Stimulated activated naive CD8-positive, alpha-beta T cell treated with anti-CD3 and anti-CD28 coated beads, Interleukin-15, amount 100 ng/mL, for 72 hours (primary cell): ENCODE measurements around the gene COQ10B.
"Not testable (repeated sequence)": the region's sequence is repeated elsewhere in the genome, so short reads cannot be mapped to it uniquely, and the experiment has no call there.

Experiments used
- ATAC-seq: fragments of 150-1000 bp; cut with Tn5 transposase; 2 replicates; pipeline ENCODE4 v1.10.0; 2021; ENCODE audit warnings: mild to moderate bottlenecking, moderate library complexity
- DNase-seq, 2 donors: peaks; one replicate each; pipeline ENCODE4 v3.0.0; 2021 to 2022
- H3K27ac Mint-ChIP-seq, 2 donors: one replicate each; pipeline ENCODE4 v1.8.0; 2022; ENCODE audit warnings: mild to moderate bottlenecking in 2 of 2, mixed read lengths in 2 of 2, moderate library complexity in 2 of 2
- H3K27me3 Mint-ChIP-seq: one replicate; pipeline ENCODE4 v1.8.0; 2022; ENCODE audit warnings: mixed read lengths
- H3K4me1 Mint-ChIP-seq: one replicate; pipeline ENCODE4 v1.8.0; 2022; ENCODE audit warnings: mild to moderate bottlenecking, mixed read lengths
- H3K4me3 Mint-ChIP-seq, 2 donors: one replicate each; pipeline ENCODE4 v1.8.0; 2022; ENCODE audit warnings: mild to moderate bottlenecking in 2 of 2, mixed read lengths in 2 of 2, moderate library complexity in 1 of 2
- H3K9me3 Mint-ChIP-seq, 2 donors: one replicate each; pipeline ENCODE4 v1.8.0; 2022; ENCODE audit warnings: mixed read lengths in 2 of 2

The COQ10B gene

DNA sequence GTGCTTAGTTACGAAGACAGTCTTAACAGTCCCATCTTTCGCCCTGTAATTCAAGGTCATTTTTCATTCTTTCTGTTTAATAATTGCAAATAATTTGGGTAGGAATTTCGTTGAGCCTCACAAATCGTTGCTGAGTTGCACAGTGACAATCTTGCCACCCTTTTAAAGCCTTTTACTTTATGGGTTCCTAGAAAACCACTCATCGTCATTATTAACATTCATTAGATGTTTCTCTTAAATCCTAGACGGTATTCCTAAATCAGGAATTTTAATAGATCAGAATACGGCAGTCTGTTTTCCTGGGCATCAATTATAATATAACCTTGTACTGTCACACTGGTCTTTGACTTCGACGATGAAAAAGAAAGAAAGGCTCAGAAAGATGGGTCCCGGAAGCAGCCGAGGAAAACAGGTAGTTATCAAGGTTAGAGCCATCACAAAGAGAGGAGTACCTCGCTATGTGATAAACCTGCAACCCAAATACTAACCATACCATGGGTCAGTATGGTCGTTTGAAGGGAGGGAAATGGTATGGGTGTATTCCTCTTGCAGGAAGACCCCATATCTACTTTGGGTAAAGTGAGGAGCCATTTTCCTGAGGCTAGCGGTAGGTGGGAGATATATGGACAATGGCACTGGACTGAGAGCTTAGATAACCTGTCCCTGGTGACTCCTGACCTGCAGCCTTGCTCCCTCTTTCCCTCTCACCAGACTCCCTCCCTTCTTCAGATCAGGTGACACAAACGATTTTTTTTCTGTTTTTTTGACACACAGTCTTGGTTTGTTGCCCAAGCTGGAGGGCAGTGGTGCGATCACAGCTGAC, 17.5 kb upstream of the COQ10B start:
- ATAC-seq: no peak
- peak overlapping the region; percentile 99 to 100 for H3K27ac Mint-ChIP-seq
- H3K4me1 Mint-ChIP-seq: peaks cover 32% of the 10 kb centered on the region
- H3K4me3 Mint-ChIP-seq: peak overlapping the region; percentile 85 to 91
- no peak for DNase-seq
- H3K27me3 Mint-ChIP-seq: no peaks in the 10 kb centered on the region
- H3K9me3 Mint-ChIP-seq: no peaks in the 10 kb centered on the region

DNA sequence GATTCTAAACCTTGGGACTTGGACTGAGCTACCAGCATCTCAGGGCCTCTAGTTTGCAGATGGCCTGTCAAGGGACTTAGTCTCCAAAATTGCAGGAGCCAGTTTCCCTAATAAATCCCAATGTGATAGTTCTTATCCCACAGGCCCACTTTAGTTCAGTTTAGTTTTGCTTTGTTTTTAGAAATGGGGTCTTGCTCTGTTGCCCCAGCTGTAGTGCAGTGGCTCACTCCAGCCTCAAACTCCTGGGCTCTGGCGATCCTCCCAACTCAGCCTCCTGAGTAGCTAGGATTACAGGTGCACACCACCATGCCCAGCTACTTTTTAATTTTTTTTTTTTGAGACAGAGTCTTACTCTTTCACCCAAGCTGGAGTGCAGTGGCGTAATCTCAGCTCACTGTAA, 16.0 kb upstream of the COQ10B start:
- H3K4me3 Mint-ChIP-seq: no peak overlapping the region
- H3K9me3 Mint-ChIP-seq: no peaks in the 10 kb centered on the region
- H3K27ac Mint-ChIP-seq: no peak overlapping the region
- H3K27me3 Mint-ChIP-seq: no peaks in the 10 kb centered on the region
- DNase-seq (no peak), ATAC-seq (no peak)
- H3K4me1 Mint-ChIP-seq: peaks cover 16% of the 10 kb centered on the region

DNA sequence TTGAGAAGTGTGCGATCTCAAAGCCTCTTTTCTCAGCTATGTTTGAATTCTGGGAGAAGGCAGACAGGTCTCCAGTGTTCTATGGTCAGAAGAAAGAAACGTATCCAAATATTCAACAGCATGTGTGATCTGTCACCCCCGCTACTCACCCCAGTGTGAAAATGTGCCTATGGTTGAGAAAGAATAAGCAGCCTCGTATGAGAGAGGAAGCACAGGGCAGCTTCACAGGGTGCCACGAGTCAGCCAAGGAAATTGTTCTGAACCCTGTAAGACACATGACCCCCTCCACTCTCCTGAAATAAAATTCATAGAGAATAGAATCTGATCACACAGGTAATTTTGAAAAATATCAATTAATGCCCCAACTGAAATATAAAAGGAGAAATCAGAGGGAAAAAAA, 10.5 kb upstream of the COQ10B start:
- no peaks in the 10 kb centered on the region for H3K4me1 Mint-ChIP-seq
- no peak overlapping the region for H3K27ac Mint-ChIP-seq
- H3K4me3 Mint-ChIP-seq: no peak overlapping the region
- DNase-seq: no peak
- no peaks in the 10 kb centered on the region for H3K27me3 Mint-ChIP-seq
- no peaks in the 10 kb centered on the region for H3K9me3 Mint-ChIP-seq
- no peak for ATAC-seq

DNA sequence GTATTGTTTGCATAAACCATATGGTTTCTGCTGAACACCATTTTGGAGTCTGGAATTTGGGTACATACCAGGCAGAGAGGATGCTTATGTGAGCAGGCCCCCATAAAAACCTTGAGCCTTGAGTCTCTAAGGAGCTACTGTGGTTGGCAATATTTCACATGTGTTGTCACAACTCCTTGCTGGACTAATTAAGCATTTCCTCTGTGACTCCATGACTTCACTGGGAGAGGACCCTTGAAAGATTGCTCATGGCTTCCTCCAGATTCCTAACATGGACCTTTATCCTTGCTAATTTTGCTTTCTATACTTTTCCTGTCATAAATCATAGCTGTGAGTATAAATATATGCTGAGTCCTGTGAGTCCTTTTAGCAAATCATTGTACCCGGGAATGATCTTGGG, 7.6 kb upstream of the COQ10B start:
- DNase-seq: no peak
- Mint-ChIP-seq H3K27ac (no peak overlapping the region), H3K4me1 (no peaks in the 10 kb centered on the region), H3K27me3 (no peaks in the 10 kb centered on the region), H3K4me3 (no peak overlapping the region), H3K9me3 (no peaks in the 10 kb centered on the region)
- no peak for ATAC-seq

DNA sequence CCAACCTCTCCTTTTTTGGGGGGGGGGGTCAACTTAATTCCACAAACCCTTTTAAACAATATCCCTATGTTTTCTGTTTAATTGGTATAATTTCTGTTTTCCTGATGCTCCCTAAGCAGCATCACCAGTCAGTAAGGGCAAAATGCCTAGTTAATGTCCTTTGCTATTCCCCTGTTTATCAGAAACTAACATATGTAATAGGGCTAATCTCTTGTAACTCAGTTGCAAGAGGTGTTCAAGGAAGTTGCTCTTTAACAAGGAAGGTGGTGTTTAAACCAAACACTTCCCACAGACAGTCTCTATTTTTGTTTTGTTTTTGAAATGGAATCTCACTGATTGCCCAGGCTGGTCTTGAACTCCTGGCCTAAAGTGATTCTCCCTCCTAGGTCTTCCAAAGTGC, 6.5 kb upstream of the COQ10B start:
- no peaks in the 10 kb centered on the region for H3K27me3 Mint-ChIP-seq
- H3K9me3 Mint-ChIP-seq: no peaks in the 10 kb centered on the region
- no peak overlapping the region for H3K4me3 Mint-ChIP-seq
- peaks cover 8% of the 10 kb centered on the region for H3K4me1 Mint-ChIP-seq
- H3K27ac Mint-ChIP-seq: no peak overlapping the region
- no peak for ATAC-seq
- DNase-seq: no peak

DNA sequence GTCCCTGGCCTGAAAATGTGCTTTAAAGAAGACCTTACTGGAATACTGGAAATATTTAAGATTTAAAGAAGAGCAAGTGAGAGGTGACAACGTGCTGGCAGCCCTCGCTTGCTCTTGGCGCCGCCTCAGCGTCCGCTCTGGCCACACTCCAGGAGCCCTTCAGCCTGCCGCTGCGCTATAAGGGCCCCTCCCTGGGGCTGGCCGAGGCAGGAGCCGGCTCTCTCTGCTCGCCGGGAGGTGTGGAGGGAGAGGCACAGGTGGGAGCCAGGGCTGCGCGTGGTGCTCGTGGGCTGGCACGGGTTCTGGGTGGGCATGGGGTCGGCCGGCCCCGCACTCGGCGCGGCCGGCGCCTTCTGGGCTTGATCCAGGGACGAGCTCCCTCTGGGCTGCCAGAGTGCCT, 2.9 kb upstream of the COQ10B start:
- Mint-ChIP-seq H3K9me3 (no peaks in the 10 kb centered on the region), H3K27ac (no peak overlapping the region), H3K4me3 (no peak overlapping the region), H3K27me3 (no peaks in the 10 kb centered on the region), H3K4me1 (peaks cover 20% of the 10 kb centered on the region)
- DNase-seq (no peak), ATAC-seq (no peak)

DNA sequence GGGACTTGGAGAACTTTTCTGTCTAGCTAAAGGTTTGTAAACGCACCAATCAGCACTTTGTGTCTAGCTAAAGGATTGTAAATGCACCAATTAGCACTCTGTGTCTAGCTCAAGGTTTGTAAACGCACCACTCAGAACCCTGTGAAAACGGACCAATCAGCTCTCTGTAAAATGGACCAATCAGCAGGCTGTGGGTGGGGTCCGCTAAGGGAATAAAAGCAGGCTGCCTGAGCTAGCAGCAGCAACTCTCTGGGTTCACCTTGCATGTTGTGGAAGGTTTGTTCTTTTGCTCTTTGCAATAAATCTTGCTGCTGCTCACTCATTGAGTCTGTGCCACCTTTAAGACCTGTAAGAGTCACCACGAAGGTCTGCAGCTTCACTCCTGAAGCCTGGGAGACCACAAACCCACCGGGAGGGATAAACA, 2.4 kb upstream of the COQ10B start:
- H3K27ac Mint-ChIP-seq, H3K4me3 Mint-ChIP-seq, H3K9me3 Mint-ChIP-seq: not testable (repeated sequence)

DNA sequence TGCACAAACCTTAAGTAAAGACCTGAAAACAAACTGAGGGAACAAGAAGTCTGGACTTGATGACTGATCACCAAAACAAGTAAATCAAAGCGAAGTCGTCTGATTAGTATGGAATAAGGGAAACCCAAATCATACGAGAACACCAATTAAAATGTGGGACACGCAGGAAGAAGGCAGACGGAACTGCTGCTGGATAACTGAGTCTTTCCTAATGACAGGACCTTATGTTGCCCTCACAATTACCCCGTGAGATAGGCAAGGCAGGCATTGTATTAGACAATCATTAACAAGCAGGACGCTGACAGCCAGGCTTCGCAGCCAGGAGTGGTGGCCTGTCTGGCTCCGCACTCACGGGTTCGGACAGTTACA, 614 bp upstream of the COQ10B start:
- no peak for ATAC-seq
- no peak for DNase-seq
- Mint-ChIP-seq H3K27me3 (no peaks in the 10 kb centered on the region), H3K4me1 (peaks cover 34% of the 10 kb centered on the region), H3K4me3 (peak overlapping the region; percentile 98 to 99), H3K9me3 (no peaks in the 10 kb centered on the region), H3K27ac (peak overlapping the region; percentile 100)

More for the DNA sequence above, 2.4 kb upstream of the COQ10B start:
- not testable (repeated sequence) for ATAC-seq, DNase-seq, H3K27me3 Mint-ChIP-seq
- peaks cover 20% of the 10 kb centered on the region for H3K4me1 Mint-ChIP-seq

DNA sequence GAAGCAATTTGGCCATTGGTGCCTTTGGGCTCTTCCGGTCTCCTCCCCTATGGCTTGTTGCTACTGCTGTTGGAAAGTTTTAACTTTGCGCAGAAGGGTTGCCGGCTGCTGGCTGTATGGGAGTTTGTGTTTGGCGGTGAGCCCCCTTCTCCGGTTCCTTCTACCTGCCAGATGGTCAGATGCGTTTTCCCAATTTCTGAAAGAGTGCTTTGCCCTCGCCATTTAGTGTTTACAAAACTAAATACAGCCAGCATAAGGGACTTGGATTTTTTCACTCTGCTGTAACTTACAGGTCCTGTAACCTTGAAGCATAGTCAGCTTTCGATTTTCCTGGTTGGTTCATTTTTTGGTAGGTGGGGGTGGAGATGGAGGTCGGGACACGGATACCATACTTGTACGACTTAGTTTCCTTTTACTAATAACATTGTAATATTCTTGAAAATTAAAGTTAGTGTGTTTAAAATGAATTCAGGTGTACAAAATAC, 604 bp downstream of the COQ10B start:
- no peaks in the 10 kb centered on the region for H3K27me3 Mint-ChIP-seq
- ATAC-seq (peak; percentile 73), DNase-seq (no peak)
- peak overlapping the region; percentile 100 for H3K27ac Mint-ChIP-seq
- H3K4me3 Mint-ChIP-seq: peak overlapping the region; percentile 98 to 99
- peaks cover 44% of the 10 kb centered on the region for H3K4me1 Mint-ChIP-seq
- no peaks in the 10 kb centered on the region for H3K9me3 Mint-ChIP-seq

DNA sequence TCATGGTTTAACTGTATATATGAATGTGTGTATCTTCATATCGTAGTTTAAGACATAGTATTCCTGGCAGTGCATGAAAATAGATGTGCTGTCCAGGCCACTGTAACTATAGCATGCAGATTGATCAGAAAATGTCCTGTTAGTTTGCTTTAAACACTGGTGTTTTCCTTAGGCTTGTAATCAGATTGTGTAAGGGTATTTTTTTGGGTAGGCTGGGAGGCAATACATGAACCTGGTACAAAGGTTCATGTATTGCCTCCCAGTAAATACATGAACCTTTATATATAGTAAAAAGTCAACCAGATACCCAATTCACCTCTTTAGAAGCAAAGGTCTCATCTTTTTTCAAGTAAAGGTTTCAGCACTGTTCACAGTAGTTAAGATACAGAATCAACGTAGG, 1.6 kb downstream of the COQ10B start:
- Mint-ChIP-seq H3K4me1 (peaks cover 44% of the 10 kb centered on the region), H3K27me3 (no peaks in the 10 kb centered on the region), H3K27ac (peak overlapping the region in 1 of 2 donors; percentile 52), H3K9me3 (no peaks in the 10 kb centered on the region), H3K4me3 (peak overlapping the region; percentile 98 to 99)
- ATAC-seq (no peak), DNase-seq (no peak)

DNA sequence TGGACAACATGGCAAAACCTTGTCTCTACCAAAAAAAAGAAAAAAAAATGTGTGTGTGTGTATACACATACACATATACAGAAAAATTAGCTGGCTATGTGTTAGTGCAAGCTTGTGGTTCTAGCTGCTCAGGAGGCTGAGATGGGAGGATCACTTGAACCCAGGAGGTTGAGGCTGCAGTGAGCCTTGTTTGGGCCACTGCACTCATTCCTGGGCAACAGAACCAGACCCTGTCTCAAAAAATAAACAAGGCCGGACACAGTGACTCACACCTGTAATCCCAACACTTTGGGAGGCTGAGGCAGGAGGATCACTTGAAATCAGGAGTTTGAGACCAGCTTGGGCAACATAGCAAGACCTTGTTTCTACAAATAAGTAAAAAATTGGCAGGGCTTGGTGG, 2.1 kb downstream of the COQ10B start:
- Mint-ChIP-seq H3K9me3 (no peaks in the 10 kb centered on the region), H3K27me3 (no peaks in the 10 kb centered on the region), H3K27ac (peak overlapping the region in 1 of 2 donors; percentile 2), H3K4me3 (peak overlapping the region in 1 of 2 donors; percentile 9), H3K4me1 (peaks cover 44% of the 10 kb centered on the region)
- ATAC-seq (no peak), DNase-seq (no peak)

DNA sequence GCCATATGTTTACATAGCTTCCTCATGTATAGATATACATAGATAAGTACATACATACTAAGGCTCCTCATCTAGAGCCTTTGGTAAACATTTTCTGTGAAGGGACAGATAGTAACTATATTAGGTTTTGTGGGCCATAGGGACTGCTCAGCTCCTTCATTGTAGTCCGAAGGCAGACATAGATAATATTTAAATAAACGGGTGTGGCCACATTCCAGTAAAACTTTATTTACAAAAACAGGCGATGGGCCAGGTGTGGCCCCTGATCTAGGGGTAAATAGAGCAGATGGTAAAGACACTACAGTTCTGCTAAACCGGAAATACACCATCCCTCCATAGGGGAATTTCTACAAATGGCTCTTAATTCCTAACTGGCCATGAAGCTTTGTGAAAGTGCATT, 7.3 kb downstream of the COQ10B start:
- Mint-ChIP-seq H3K27me3 (no peaks in the 10 kb centered on the region), H3K4me3 (no peak overlapping the region), H3K9me3 (no peaks in the 10 kb centered on the region), H3K4me1 (peaks cover 25% of the 10 kb centered on the region), H3K27ac (peak overlapping the region in 1 of 2 donors; percentile 73)
- ATAC-seq (no peak), DNase-seq (no peak)

DNA sequence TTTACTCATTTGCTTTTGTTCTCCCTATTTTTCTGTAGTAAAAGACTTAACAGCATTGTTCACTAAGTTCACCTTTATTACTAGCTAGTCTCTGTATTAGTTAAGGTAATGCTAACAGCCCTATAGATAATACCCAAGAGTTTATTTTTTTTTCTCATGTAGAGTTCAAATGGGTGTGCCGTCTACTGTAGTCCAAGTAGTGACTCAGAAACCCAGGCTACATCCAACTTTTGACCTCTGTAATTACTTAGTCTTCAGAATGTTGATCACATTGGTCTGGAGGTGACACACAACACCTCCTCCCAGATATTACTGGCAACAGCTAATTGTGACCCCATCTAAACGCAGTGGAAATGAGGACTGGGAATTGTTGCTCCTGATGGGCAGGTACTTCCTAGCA, 7.7 kb downstream of the COQ10B start:
- DNase-seq: no peak

DNA sequence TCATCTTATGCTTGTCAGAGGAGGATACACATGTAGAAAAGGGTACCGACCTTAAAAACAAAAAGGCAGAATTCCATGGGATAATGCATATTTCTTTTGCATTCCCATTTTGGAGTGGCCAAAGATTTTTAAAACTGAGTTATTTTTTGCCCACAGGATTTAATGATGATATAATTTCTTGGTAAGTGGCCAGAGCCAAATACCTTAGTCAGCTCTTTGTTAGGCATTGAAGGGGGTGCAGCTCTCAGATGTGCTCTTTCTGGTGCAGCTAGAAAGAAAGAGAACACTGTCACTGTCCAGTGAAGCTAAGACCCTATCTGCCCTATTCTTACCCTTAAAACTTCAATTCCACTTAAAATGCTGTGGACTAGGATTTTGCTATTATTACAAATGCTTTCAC, 10.8 kb downstream of the COQ10B start:
- H3K4me3 Mint-ChIP-seq: no peak overlapping the region
- DNase-seq (no peak), ATAC-seq (no peak)
- no peaks in the 10 kb centered on the region for H3K27me3 Mint-ChIP-seq
- no peak overlapping the region for H3K27ac Mint-ChIP-seq
- no peaks in the 10 kb centered on the region for H3K9me3 Mint-ChIP-seq
- no peaks in the 10 kb centered on the region for H3K4me1 Mint-ChIP-seq

More for the DNA sequence above, 7.7 kb downstream of the COQ10B start:
- H3K4me3 Mint-ChIP-seq: no peak overlapping the region
- H3K9me3 Mint-ChIP-seq: no peaks in the 10 kb centered on the region
- no peak for ATAC-seq
- peak overlapping the region in 1 of 2 donors; percentile 73 for H3K27ac Mint-ChIP-seq
- no peaks in the 10 kb centered on the region for H3K27me3 Mint-ChIP-seq
- peaks cover 24% of the 10 kb centered on the region for H3K4me1 Mint-ChIP-seq

DNA sequence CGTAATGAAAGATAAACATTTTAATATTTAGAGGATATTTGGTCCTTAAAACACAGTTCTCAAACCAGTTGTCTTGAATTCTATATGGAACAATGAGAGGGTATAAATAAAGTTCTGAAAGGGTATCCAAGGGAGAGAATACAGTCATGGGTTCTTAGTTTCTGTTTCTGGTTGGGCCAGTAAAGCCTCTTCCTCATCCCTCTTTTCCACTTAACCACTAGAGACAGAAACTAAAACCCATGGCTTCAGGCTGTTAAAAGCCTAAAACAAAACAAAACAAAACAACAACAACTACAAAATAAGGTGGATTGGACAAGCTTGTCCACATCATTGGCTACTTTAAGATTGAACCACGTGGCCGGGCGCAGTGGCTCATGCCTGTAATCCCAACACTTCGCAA, 18.8 kb downstream of the COQ10B start:
- ATAC-seq: no peak
- DNase-seq: no peak
- Mint-ChIP-seq H3K4me3 (no peak overlapping the region), H3K4me1 (no peaks in the 10 kb centered on the region), H3K27ac (no peak overlapping the region), H3K9me3 (no peaks in the 10 kb centered on the region), H3K27me3 (no peaks in the 10 kb centered on the region)

DNA sequence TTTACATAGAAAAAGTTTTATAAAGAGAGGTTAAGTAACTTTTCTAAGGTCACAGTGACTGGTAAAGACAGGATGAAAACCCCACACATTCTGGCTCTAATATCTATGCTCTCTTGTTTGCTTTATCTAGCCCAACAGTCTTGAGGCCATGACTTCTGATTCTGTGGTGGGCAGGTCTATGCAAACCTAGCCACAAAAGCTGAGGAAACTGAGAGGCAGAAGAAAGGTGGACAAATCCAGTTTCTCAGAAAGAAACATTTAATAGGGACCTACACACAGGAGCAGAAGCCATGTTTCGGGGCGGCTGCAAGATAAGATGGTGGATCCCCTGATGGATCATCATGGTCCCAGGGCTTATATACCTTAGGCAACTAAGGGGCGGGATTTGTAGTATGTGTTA, 24.4 kb downstream of the COQ10B start:
- ATAC-seq (no peak), DNase-seq (no peak)
- Mint-ChIP-seq H3K9me3 (no peaks in the 10 kb centered on the region), H3K4me3 (no peak overlapping the region), H3K4me1 (no peaks in the 10 kb centered on the region), H3K27me3 (no peaks in the 10 kb centered on the region), H3K27ac (no peak overlapping the region)
